C4-2B (cell line): ENCODE measurements around the gene DYNC2I2.
"Not testable (repeated sequence)": the region's sequence is repeated elsewhere in the genome, so short reads cannot be mapped to it uniquely, and the experiment has no call there.

Source experiments
- ZFX ChIP-seq: fragments of 450-650 bp; IDR thresholded peaks from 2 replicates; pipeline ENCODE4 v1.6.1; 2017
- TF ChIP-seq, protein P1 (sequence below): fragments of 450-650 bp; conservative IDR thresholded peaks from 2 replicates; pipeline ENCODE4 v1.5.1; 2017; ENCODE audit warnings: mild to moderate bottlenecking

DNA sequence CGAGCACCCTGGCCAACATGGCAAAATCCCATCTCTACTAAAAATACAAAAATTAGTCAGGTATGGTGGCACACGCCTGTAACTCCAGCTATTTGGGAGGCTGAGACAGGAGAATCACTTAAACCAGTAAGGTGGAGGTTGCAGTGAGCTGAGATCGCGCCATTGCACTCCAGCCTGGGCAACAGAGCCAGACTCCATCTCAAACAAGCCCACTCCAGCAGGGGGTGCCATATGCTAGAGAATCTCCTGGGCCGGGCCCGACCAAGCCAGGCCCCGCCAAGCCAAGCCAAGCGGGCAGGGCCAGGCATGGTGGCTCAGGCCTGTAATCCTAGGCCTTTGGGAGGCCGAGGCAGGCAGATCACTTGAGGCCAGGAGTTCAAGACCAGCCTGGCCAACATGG, 8.4 kb downstream of the DYNC2I2 start:
- TF ChIP-seq, protein P1, sequence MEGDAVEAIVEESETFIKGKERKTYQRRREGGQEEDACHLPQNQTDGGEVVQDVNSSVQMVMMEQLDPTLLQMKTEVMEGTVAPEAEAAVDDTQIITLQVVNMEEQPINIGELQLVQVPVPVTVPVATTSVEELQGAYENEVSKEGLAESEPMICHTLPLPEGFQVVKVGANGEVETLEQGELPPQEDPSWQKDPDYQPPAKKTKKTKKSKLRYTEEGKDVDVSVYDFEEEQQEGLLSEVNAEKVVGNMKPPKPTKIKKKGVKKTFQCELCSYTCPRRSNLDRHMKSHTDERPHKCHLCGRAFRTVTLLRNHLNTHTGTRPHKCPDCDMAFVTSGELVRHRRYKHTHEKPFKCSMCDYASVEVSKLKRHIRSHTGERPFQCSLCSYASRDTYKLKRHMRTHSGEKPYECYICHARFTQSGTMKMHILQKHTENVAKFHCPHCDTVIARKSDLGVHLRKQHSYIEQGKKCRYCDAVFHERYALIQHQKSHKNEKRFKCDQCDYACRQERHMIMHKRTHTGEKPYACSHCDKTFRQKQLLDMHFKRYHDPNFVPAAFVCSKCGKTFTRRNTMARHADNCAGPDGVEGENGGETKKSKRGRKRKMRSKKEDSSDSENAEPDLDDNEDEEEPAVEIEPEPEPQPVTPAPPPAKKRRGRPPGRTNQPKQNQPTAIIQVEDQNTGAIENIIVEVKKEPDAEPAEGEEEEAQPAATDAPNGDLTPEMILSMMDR, result not testable (repeated sequence)
- TF ChIP-seq ZFX, result not testable (repeated sequence)
